Mononuclear cell (primary cell): Measurements from ENCODE around the gene TTC28. TPM values are rescaled to one million over a fixed set of nuclear protein-coding genes. Genes with fewer than 3 reads are reported as not detected.

Experiments used
- H3K27me3 ChIP-seq: 2 replicates; pipeline ENCODE4 v1.6.0; 2011; ENCODE audit warnings: low read length, control low read depth; ENCODE audit not compliant: insufficient read depth
- H3K4me1 ChIP-seq: 2 replicates; pipeline ENCODE4 v1.5.1; 2011; ENCODE audit warnings: mild to moderate bottlenecking, low read length, control low read depth; ENCODE audit not compliant: insufficient read depth
- H3K4me3 ChIP-seq: 2 replicates; pipeline ENCODE4 v1.5.1; 2011; ENCODE audit warnings: mild to moderate bottlenecking, low read length, moderate library complexity
- H3K9me3 ChIP-seq: 2 replicates; pipeline ENCODE4 v1.5.1; 2011; ENCODE audit warnings: low read depth, mild to moderate bottlenecking, control low read depth, low read length
- total RNA-seq: library from RNA; depleted of rRNA; stranded (reverse); fragments of >200 nt; gene quantifications from one replicate; pipeline ENCODE4 v1.2.3, GENCODE V29; 2012

The TTC28 gene
- total RNA-seq, 1 donor: 1.5 TPM

GRCh38 chr22:27937453-27937852, 742.2 kb downstream of the TTC28 start:
- Histone ChIP-seq H3K4me3 (no peak overlapping the region), H3K27me3 (no peaks in the 10 kb centered on the region), H3K4me1 (no peaks in the 10 kb centered on the region), H3K9me3 (no peaks in the 10 kb centered on the region)

- Histone ChIP-seq H3K27me3 (no peaks in the 10 kb centered on the region), H3K9me3 (no peaks in the 10 kb centered on the region), H3K4me3 (no peak overlapping the region), H3K4me1 (no peaks in the 10 kb centered on the region)
Observed at GRCh38 chr22:27935897-27936296, 743.7 kb downstream of the TTC28 start.

- H3K27me3 ChIP-seq: no peaks in the 10 kb centered on the region
- H3K4me1 ChIP-seq: no peaks in the 10 kb centered on the region
- H3K9me3 ChIP-seq: no peaks in the 10 kb centered on the region
- H3K4me3 ChIP-seq: no peak overlapping the region
Observed at GRCh38 chr22:27934069-27934468, 745.6 kb downstream of the TTC28 start.

- H3K4me3 ChIP-seq: no peak overlapping the region
- no peaks in the 10 kb centered on the region for H3K27me3 ChIP-seq
- no peaks in the 10 kb centered on the region for H3K9me3 ChIP-seq
- no peaks in the 10 kb centered on the region for H3K4me1 ChIP-seq
Observed at GRCh38 chr22:27933186-27933983, 746.3 kb downstream of the TTC28 start.

DNA sequence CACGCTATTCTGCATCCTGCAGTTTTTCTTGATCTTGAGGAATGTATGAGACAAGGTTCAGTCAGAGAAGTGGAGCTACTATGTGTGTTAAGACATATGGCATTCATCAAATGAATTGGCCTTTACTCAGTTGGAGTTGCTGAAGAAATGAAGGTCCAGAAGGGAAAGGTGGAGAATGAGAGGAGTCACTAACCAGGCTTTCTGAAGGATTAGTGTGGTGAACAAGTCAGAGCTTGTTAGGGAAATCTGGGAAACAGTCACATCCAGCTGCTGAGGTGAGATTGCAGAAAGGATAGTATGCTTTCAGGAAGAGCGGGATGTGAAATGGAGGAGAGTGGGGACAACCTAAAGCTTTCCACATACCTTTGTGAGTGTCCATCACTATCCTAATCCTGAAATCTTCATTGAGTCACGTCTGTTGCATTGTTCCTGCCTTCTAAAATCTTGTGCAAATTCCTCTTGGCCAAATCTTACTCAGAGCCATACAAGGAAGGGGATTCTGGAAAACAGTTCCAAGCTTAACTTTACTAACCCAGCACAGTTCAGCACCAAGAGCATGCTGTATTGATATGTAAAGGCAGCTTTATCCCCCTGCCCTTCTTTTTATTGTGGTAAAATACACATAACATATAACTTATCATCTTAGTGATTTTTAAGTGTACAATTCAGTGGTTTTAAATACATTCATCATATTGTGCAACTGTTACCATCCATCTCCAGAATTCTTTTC, 749.1 kb downstream of the TTC28 start:
- Histone ChIP-seq H3K4me1 (no peaks in the 10 kb centered on the region), H3K9me3 (no peaks in the 10 kb centered on the region), H3K4me3 (no peak overlapping the region), H3K27me3 (no peaks in the 10 kb centered on the region)

Other genes with a start within 250 kb of the TTC28 start
- gene CHEK2, start 62.0 kb upstream of the TTC28 start, total RNA-seq: 5.1 TPM
- 8.3 TPM for gene HSCB, start 62.2 kb upstream of the TTC28 start, total RNA-seq
- gene CCDC117, start 92.9 kb upstream of the TTC28 start, total RNA-seq: 26.3 TPM
- gene XBP1, start 120.7 kb upstream of the TTC28 start, total RNA-seq: 221 TPM
- 0.52 TPM for gene ZNRF3, start 203.7 kb upstream of the TTC28 start, total RNA-seq